HCT116 (cell line): ENCODE data around the gene GBE1. TPM values are rescaled to one million over a fixed set of nuclear protein-coding genes. Genes with fewer than 3 reads are reported as not detected.

ENCODE experiments used
- ATAC-seq: fragments of 200-7000 bp; cut with Tn5 transposase; 2 replicates; pipeline ENCODE4 v1.9.1; 2020; ENCODE audit warnings: mild to moderate bottlenecking, moderate library complexity
- BruUV-seq: library from RNA; stranded (reverse); fragments of 400-500 nt; replicated peaks from 2 replicates; lab custom pipeline; 2021; lab: Mats Ljungman, UMichigan
- CTCF ChIA-PET: fragments of 300-600 bp; sonication (Branson Sonifier 250); formaldehyde crosslinking; loops from one replicate; lab custom pipeline; 2021; ENCODE audit warnings: antibody characterized with exemption; lab: Charles Lee
- POLR2A ChIA-PET: fragments of 300-600, 350-600 bp; sonication (Branson Sonifier 250); formaldehyde crosslinking; loops from one replicate; lab custom pipeline; 2021; ENCODE audit warnings: antibody characterized with exemption; lab: Charles Lee
- RAD21 ChIA-PET, 2 experiments: fragments of 300-600 bp; sonication (Branson Sonifier 250); formaldehyde crosslinking; loops; one replicate each; lab custom pipeline; 2023; ENCODE audit warnings: low total read pairs in 2 of 2; ENCODE audit not compliant: uncharacterized antibody in 2 of 2, unreplicated experiment in 2 of 2, low non-redundant PET in 1 of 2; lab: Charles Lee
- DNase-seq: peaks from one replicate; pipeline ENCODE4 v3.0.0-alpha.2; 2010; ENCODE audit warnings: low read depth, low spot score
- H2AFZ ChIP-seq: fragments of 200-600 bp; shearing (Covaris generic), sonication (generic); 2 replicates; pipeline ENCODE4 v1.6.1; 2017; ENCODE audit warnings: low read depth, mixed run types, mixed read lengths, antibody characterized with exemption, low read length; ENCODE audit not compliant: poor library complexity, severe bottlenecking
- H3K27ac ChIP-seq: 2 replicates; pipeline ENCODE4 v1.5.1; 2012; ENCODE audit warnings: low read depth, low read length
- H3K27me3 ChIP-seq: fragments of 200-600 bp; sonication (generic); 2 replicates; pipeline ENCODE4 v1.6.1; 2016; ENCODE audit warnings: mixed run types, low read length, mixed read lengths; ENCODE audit not compliant: insufficient read depth
- H3K36me3 ChIP-seq, 2 experiments: fragments of 200-500 bp in 1 of 2; fragments of 200-600 bp in 1 of 2; sonication (Bioruptor generic) in 1 of 2; sonication (generic) in 1 of 2; 2 replicates each; pipeline versions ENCODE4 v1.5.1 to v1.6.1; 2014 to 2016; ENCODE audit warnings: low read length in 2 of 2, inconsistent platforms in 1 of 2, mixed read lengths in 1 of 2, mixed run types in 1 of 2; ENCODE audit not compliant: insufficient read depth in 2 of 2, control insufficient read depth in 1 of 2
- H3K4me1 ChIP-seq, 2 experiments: fragments of 200-600 bp in 1 of 2; sonication (generic) in 1 of 2; 2 replicates each; pipeline versions ENCODE4 v1.5.1 to v1.6.1; 2012 to 2017; ENCODE audit warnings: low read length in 2 of 2, inconsistent platforms in 1 of 2, mild to moderate bottlenecking in 1 of 2, mixed read lengths in 1 of 2, mixed run types in 1 of 2, moderate library complexity in 1 of 2; ENCODE audit not compliant: insufficient read depth in 2 of 2, control insufficient read depth in 1 of 2
- H3K4me2 ChIP-seq: fragments of 200-600 bp; sonication (generic); 2 replicates; pipeline ENCODE4 v1.6.1; 2017; ENCODE audit warnings: mixed run types, low read length, mixed read lengths
- H3K4me3 ChIP-seq, 2 experiments: fragments of 200-600 bp in 1 of 2; sonication (generic) in 1 of 2; replicated peaks in 1 of 2; 2 replicates each; pipeline ENCODE4 v1.5.1; 2011 to 2016; ENCODE audit warnings: low read length in 2 of 2, control low read depth in 1 of 2, low read depth in 1 of 2, mild to moderate bottlenecking in 1 of 2, mixed read lengths in 1 of 2, mixed run types in 1 of 2
- H3K79me2 ChIP-seq: fragments of 200-600 bp; sonication (generic); 2 replicates; pipeline ENCODE4 v1.6.1; 2017; ENCODE audit warnings: mild to moderate bottlenecking, mixed run types, low read length, moderate library complexity, mixed read lengths; ENCODE audit not compliant: insufficient read depth
- H3K9ac ChIP-seq: fragments of 200-600 bp; sonication (generic); 2 replicates; pipeline ENCODE4 v1.6.1; 2016; ENCODE audit warnings: low read length, mixed read lengths
- H3K9me2 ChIP-seq: fragments of 200-600 bp; sonication (generic), shearing (Covaris generic); 2 replicates; pipeline ENCODE4 v1.6.1; 2017; ENCODE audit warnings: mixed run types, mild to moderate bottlenecking, moderate library complexity; ENCODE audit not compliant: insufficient read depth
- H3K9me3 ChIP-seq, 2 experiments: fragments of 200-500 bp in 1 of 2; fragments of 200-600 bp in 1 of 2; sonication (Bioruptor generic) in 1 of 2; sonication (generic) in 1 of 2; 2 replicates each; pipeline ENCODE4 v1.6.1; 2014 to 2017; ENCODE audit warnings: low read length in 2 of 2, mixed read lengths in 2 of 2, inconsistent platforms in 1 of 2, low read depth in 1 of 2, mild to moderate bottlenecking in 1 of 2, mixed run types in 1 of 2, moderate library complexity in 1 of 2; ENCODE audit not compliant: control insufficient read depth in 1 of 2, insufficient read depth in 1 of 2
- H4K20me1 ChIP-seq: fragments of 200-600 bp; sonication (generic), shearing (Covaris generic); 2 replicates; pipeline ENCODE4 v1.6.1; 2017; ENCODE audit warnings: mixed run types, mild to moderate bottlenecking, moderate library complexity; ENCODE audit not compliant: insufficient read depth
- CBX3 ChIP-seq: IDR thresholded peaks from 2 replicates; pipeline ENCODE4 v1.6.1; 2012; ENCODE audit warnings: low read depth
- EGR1 ChIP-seq: IDR thresholded peaks from 2 replicates; pipeline ENCODE4 v1.6.1; 2012; ENCODE audit warnings: low read depth
- ELF1 ChIP-seq: IDR thresholded peaks from 2 replicates; pipeline ENCODE4 v1.6.1; 2012; ENCODE audit warnings: low read depth, borderline replicate concordance
- EZH2 ChIP-seq: fragments of 200-600 bp; sonication (generic); IDR thresholded peaks from 2 replicates; pipeline ENCODE4 v1.6.1; 2017; ENCODE audit warnings: antibody characterized with exemption, mixed run types
- EZH2phosphoT487 ChIP-seq: fragments of 200-600 bp; IDR thresholded peaks from 2 replicates; pipeline ENCODE4 v1.6.1; 2018; ENCODE audit warnings: antibody characterized with exemption, borderline replicate concordance
- FOSL1 ChIP-seq: IDR thresholded peaks from 2 replicates; pipeline ENCODE4 v1.6.1; 2012; ENCODE audit warnings: low read depth
- POLR2A ChIP-seq: IDR thresholded peaks from 2 replicates; pipeline ENCODE4 v1.7.0; 2011; ENCODE audit warnings: borderline replicate concordance; ENCODE audit not compliant: insufficient read depth, insufficient read length; ENCODE audit errors: extremely low read depth
- POLR2AphosphoS5 ChIP-seq: IDR thresholded peaks from 2 replicates; pipeline ENCODE4 v1.6.1; 2011; ENCODE audit warnings: mild to moderate bottlenecking, low read depth, low read length, moderate library complexity
- RAD21 ChIP-seq: IDR thresholded peaks from 2 replicates; pipeline ENCODE4 v1.6.1; 2012; ENCODE audit warnings: low read depth, mild to moderate bottlenecking
- SIN3A ChIP-seq: IDR thresholded peaks from 2 replicates; pipeline ENCODE4 v1.6.1; 2012; ENCODE audit warnings: low read depth
- SP1 ChIP-seq: IDR thresholded peaks from 2 replicates; pipeline ENCODE4 v1.6.1; 2012; ENCODE audit warnings: low read depth
- SRF ChIP-seq: IDR thresholded peaks from 2 replicates; pipeline ENCODE4 v1.6.1; 2012; ENCODE audit warnings: low read depth
- TCF7L2 ChIP-seq: IDR thresholded peaks from 2 replicates; pipeline ENCODE4 v1.7.0; 2011; ENCODE audit warnings: borderline replicate concordance, inconsistent platforms; ENCODE audit not compliant: insufficient read depth, insufficient read length; ENCODE audit errors: extremely low read depth
- YY1 ChIP-seq: IDR thresholded peaks from 2 replicates; pipeline ENCODE4 v1.6.1; 2011; ENCODE audit warnings: low read length, low read depth, moderate library complexity, mild to moderate bottlenecking; ENCODE audit not compliant: insufficient replicate concordance; ENCODE audit errors: extremely low read depth
- ZNF274 ChIP-seq: fragments of 200-500 bp; sonication (Bioruptor generic); IDR thresholded peaks from 2 replicates; pipeline ENCODE4 v1.6.1; 2014; ENCODE audit warnings: mild to moderate bottlenecking, low read depth, low read length, inconsistent platforms
- intact Hi-C: fragments of 100-400 bp; cut with micrococcal nuclease; formaldehyde crosslinking; loops from 2 replicates; pipeline ENCODE4 v1.10.0; 2022
- total RNA-seq: library from RNA; stranded (reverse); gene quantifications from one replicate; pipeline ENCODE4 v1.2.1, GENCODE V29; 2021; ENCODE audit not compliant: unreplicated experiment
- TF ChIP-seq, protein P1 (sequence below): IDR thresholded peaks from 2 replicates; pipeline ENCODE4 v1.6.1; 2011; ENCODE audit warnings: mild to moderate bottlenecking, low read length, moderate library complexity; ENCODE audit not compliant: insufficient replicate concordance; ENCODE audit errors: extremely low read depth
- TF ChIP-seq, protein P2 (sequence below): IDR thresholded peaks from 2 replicates; pipeline ENCODE4 v1.6.1; 2012
- TF ChIP-seq, protein P3 (sequence below), 3 experiments: fragments of 200-600 bp in 1 of 3; sonication (generic) in 1 of 3; IDR thresholded peaks in 2 of 3; conservative IDR thresholded peaks in 1 of 3; 2 replicates each; pipeline ENCODE4 v1.5.1; 2012 to 2017; ENCODE audit warnings: low read depth in 2 of 3, low read length in 2 of 3, antibody characterized with exemption in 1 of 3, borderline replicate concordance in 1 of 3, control low read depth in 1 of 3, mild to moderate bottlenecking in 1 of 3, mixed read lengths in 1 of 3, mixed run types in 1 of 3, moderate library complexity in 1 of 3; ENCODE audit not compliant: insufficient read depth in 1 of 3
- TF ChIP-seq, protein P4 (sequence below): IDR thresholded peaks from 2 replicates; pipeline ENCODE4 v1.6.1; 2012; ENCODE audit warnings: low read depth
- TF ChIP-seq, protein P5 (sequence below): IDR thresholded peaks from 2 replicates; pipeline ENCODE4 v1.6.1; 2012

GBE1 gene
- total RNA-seq, 1 experiment from 2014 or later = 27.7 TPM

DNA sequence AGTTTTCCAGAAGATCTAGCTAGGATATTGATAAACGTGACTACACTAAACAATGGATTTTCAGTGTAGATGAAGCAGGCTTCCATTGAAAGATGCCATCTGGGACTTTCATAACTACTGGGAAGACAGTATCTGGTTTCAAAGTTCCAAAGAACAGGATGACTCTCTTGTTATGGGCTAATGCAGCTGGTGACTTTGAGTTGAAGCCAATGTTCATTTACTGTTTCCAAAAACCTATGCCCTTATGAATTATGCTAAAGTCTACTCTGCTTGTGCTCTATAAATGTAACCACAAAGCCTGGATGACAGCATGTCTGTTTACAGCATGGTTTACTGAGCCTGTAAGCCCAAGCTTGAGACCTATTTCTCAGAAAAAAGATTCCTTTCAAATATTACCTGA, 245.4 kb downstream of the GBE1 start:
- ATAC-seq (no peak), DNase-seq (no peak)
- CTCF ChIA-PET = no interaction called here
- POLR2A ChIA-PET = no interaction called here
- no peaks in the 10 kb centered on the region for H3K79me2 ChIP-seq
- H3K9me2 ChIP-seq = no peaks in the 10 kb centered on the region
- H4K20me1 ChIP-seq = no peaks in the 10 kb centered on the region
- H3K9ac ChIP-seq = no peak overlapping the region
- H3K4me2 ChIP-seq = no peak overlapping the region
- RAD21 ChIA-PET = no interaction called here
- no peaks in the 10 kb centered on the region for H3K9me3 ChIP-seq
- no peaks in the 10 kb centered on the region for H3K36me3 ChIP-seq
- intact Hi-C loops = no loop called here
- BruUV-seq = no TSS peak
- H3K4me1 ChIP-seq = no peaks in the 10 kb centered on the region
- H2AFZ ChIP-seq = no peak overlapping the region
- H3K4me3 ChIP-seq = no peak overlapping the region
- H3K27me3 ChIP-seq = no peaks in the 10 kb centered on the region
- H3K27ac ChIP-seq = no peak overlapping the region
- TF ChIP-seq EZH2 = no peak
- no peak for TF ChIP-seq POLR2A
- TF ChIP-seq CBX3 = no peak
- no peak for TF ChIP-seq EZH2phosphoT487
- TF ChIP-seq, protein P1, sequence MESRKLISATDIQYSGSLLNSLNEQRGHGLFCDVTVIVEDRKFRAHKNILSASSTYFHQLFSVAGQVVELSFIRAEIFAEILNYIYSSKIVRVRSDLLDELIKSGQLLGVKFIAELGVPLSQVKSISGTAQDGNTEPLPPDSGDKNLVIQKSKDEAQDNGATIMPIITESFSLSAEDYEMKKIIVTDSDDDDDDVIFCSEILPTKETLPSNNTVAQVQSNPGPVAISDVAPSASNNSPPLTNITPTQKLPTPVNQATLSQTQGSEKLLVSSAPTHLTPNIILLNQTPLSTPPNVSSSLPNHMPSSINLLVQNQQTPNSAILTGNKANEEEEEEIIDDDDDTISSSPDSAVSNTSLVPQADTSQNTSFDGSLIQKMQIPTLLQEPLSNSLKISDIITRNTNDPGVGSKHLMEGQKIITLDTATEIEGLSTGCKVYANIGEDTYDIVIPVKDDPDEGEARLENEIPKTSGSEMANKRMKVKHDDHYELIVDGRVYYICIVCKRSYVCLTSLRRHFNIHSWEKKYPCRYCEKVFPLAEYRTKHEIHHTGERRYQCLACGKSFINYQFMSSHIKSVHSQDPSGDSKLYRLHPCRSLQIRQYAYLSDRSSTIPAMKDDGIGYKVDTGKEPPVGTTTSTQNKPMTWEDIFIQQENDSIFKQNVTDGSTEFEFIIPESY = no peak
- no peak for TF ChIP-seq ZNF274
- no peak for TF ChIP-seq POLR2AphosphoS5
- TF ChIP-seq SIN3A = no peak
- TF ChIP-seq SP1 = no peak
- TF ChIP-seq, protein P2, sequence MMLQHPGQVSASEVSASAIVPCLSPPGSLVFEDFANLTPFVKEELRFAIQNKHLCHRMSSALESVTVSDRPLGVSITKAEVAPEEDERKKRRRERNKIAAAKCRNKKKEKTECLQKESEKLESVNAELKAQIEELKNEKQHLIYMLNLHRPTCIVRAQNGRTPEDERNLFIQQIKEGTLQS = no peak
- no peak for TF ChIP-seq ELF1
- no peak for TF ChIP-seq EGR1
- TF ChIP-seq RAD21 = no peak
- TF ChIP-seq, protein P3, sequence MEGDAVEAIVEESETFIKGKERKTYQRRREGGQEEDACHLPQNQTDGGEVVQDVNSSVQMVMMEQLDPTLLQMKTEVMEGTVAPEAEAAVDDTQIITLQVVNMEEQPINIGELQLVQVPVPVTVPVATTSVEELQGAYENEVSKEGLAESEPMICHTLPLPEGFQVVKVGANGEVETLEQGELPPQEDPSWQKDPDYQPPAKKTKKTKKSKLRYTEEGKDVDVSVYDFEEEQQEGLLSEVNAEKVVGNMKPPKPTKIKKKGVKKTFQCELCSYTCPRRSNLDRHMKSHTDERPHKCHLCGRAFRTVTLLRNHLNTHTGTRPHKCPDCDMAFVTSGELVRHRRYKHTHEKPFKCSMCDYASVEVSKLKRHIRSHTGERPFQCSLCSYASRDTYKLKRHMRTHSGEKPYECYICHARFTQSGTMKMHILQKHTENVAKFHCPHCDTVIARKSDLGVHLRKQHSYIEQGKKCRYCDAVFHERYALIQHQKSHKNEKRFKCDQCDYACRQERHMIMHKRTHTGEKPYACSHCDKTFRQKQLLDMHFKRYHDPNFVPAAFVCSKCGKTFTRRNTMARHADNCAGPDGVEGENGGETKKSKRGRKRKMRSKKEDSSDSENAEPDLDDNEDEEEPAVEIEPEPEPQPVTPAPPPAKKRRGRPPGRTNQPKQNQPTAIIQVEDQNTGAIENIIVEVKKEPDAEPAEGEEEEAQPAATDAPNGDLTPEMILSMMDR (IDR thresholded peaks at IDR 0.05 in 2 of 3, conservative IDR thresholded peaks at IDR 0.05 in 1 of 3; ENCODE audit: borderline replicate concordance in 1 of 3, insufficient read depth in 1 of 3, low read depth in 2 of 3, low read length in 2 of 3) = no peak
- TF ChIP-seq, protein P4, sequence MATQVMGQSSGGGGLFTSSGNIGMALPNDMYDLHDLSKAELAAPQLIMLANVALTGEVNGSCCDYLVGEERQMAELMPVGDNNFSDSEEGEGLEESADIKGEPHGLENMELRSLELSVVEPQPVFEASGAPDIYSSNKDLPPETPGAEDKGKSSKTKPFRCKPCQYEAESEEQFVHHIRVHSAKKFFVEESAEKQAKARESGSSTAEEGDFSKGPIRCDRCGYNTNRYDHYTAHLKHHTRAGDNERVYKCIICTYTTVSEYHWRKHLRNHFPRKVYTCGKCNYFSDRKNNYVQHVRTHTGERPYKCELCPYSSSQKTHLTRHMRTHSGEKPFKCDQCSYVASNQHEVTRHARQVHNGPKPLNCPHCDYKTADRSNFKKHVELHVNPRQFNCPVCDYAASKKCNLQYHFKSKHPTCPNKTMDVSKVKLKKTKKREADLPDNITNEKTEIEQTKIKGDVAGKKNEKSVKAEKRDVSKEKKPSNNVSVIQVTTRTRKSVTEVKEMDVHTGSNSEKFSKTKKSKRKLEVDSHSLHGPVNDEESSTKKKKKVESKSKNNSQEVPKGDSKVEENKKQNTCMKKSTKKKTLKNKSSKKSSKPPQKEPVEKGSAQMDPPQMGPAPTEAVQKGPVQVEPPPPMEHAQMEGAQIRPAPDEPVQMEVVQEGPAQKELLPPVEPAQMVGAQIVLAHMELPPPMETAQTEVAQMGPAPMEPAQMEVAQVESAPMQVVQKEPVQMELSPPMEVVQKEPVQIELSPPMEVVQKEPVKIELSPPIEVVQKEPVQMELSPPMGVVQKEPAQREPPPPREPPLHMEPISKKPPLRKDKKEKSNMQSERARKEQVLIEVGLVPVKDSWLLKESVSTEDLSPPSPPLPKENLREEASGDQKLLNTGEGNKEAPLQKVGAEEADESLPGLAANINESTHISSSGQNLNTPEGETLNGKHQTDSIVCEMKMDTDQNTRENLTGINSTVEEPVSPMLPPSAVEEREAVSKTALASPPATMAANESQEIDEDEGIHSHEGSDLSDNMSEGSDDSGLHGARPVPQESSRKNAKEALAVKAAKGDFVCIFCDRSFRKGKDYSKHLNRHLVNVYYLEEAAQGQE = no peak
- TF ChIP-seq, protein P5, sequence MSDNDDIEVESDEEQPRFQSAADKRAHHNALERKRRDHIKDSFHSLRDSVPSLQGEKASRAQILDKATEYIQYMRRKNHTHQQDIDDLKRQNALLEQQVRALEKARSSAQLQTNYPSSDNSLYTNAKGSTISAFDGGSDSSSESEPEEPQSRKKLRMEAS = no peak
- no peak for TF ChIP-seq SRF
- no peak for TF ChIP-seq TCF7L2
- no peak for TF ChIP-seq YY1
- no peak for TF ChIP-seq FOSL1
- TF ChIP-seq, all 23 proteins: peak for 0
